OCI-M2 (cell line): ENCODE measurements around the gene CDC42BPG.
A peak's percentile ranks its signal among the peaks of the same experiment; 100 is the strongest.

Source experiments
- DNase-seq: peaks from one replicate; lab custom pipeline; 2025; ENCODE audit not compliant: unreplicated experiment; lab: John Stamatoyannopoulos, UW

Gene CDC42BPG

DNA sequence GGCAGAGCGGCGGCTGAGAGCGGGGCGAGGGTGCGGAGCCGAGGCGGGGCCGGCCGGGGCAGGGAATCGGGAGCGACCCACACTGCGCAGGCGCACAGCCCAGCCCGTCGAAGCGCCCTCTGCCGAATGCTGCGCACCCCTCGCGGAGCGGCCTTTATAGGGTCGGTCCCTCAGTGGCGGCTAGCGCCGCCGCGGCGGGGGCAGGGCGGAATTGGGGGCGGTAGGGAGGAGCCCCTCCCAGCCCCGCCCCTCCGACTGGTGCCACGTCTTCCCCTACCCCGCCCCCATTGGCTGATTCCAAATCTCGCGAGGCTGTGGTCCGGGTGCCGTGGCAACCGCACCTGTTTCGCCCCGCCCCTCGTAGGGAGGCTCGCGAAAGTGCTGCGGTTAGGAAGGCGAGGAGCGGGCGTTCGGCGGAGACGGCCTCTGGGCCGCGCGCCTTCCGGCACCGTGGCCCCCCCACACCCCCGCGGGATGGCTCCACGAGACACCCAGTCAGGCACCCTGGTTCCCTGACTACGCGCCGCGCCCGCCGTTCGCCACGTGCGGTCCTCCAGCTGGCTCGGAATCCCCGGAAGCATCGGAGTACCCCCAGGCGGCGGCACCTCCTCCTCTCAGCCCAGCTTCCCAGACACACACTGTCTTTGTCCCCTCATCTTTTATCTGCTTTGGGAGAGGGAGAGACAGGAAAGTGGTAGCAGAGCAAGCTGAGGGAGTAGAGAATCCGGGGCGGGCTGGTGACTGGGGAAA lies 34.2 kb upstream of the CDC42BPG start, which contains the start of gene EHD1:
TSS of gene EHD1 (minus strand) at position 128 of the 750 bp plus-strand sequence. CDS start 157 bp downstream, outside the sequence.
- peak; percentile 78 for DNase-seq

DNA sequence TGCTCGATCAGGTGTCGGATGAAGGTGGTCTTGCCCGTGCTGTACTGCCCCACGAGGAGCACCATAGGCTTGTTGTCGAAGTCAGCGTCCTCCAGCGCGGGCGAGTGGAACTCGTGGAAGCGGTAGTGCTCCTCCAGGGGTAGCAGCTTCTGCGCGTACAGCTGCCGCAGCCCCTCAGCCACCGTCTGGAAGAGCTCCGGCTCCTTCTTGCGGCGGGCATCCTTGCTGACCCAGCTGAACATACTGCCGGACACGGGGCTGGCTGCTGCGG lies 33.7 kb upstream of the CDC42BPG start:
- no peak for DNase-seq

GRCh38 chr11:64877390-64878222 lies 33.2 kb upstream of the CDC42BPG start:
- no peak for DNase-seq

- DNase-seq = no peak
Observed at GRCh38 chr11:64876835-64877341, 32.4 kb upstream of the CDC42BPG start.

GRCh38 chr11:64876229-64876750 lies 31.8 kb upstream of the CDC42BPG start:
- DNase-seq = no peak

DNA sequence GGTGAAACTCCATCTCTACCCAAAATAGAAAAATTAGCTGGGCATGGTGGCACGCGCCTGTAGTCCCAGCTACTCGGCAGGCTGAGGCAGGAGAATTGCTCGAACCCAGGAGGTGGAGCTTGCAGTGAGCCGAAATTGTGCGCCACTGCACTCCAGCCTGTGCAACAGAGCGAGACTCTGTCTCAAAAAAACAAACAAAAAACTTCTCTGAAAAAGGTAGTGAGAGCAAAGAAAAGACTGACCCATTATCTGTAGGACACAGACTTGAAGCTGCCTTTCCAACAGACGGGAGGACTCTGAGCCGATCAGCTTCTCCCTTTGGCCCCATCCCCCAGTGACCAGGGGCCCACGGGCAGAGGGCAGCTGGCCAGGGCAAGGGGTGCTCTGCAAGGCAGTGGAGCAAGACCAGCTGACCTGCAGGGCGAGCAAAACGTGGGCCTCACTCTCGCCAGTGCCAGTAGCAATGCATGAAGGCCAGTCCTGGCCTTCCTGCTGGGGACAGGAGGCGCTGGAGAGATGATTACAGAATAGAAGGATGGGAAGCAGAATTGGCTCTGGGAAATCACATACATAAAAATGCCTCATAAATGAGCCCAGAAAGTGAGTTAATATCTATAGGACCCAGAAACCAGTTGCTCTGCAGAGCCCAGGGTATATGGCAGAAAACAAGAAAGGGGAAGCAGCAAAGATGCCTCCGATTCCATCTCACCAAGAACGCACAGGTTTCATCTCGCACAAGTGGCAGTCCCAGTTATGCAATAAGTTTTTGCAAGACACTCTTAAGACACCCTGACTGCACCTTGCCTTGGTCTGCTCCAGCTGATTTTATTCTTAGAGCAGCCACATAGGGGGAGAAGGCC lies 31.1 kb upstream of the CDC42BPG start:
- no peak for DNase-seq

GRCh38 chr11:64874308-64875240 lies 30.1 kb upstream of the CDC42BPG start:
- DNase-seq = no peak

- DNase-seq = no peak
Observed at GRCh38 chr11:64872790-64873488, 28.5 kb upstream of the CDC42BPG start.

DNA sequence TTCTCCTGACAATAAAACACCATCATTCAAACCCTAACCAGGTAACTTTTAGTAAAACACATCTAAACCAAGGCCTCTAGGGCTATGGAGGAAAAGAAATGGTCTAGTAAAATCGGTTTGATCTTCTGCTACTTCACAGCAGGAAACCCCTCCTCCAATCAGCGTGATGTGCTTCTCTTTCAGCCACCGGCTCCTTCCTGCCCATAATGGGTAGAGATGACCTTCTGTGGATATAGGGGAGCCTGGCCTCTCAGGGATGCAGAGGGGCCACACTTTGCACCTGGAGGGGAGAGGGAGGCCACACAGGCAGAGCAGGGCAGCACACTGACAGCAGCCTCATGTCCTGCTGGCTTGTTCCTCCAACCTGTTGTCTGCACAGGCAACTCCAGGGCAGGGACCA lies 27.0 kb upstream of the CDC42BPG start:
- no peak for DNase-seq

- DNase-seq = no peak
Observed at GRCh38 chr11:64870893-64871466, 26.5 kb upstream of the CDC42BPG start.

DNA sequence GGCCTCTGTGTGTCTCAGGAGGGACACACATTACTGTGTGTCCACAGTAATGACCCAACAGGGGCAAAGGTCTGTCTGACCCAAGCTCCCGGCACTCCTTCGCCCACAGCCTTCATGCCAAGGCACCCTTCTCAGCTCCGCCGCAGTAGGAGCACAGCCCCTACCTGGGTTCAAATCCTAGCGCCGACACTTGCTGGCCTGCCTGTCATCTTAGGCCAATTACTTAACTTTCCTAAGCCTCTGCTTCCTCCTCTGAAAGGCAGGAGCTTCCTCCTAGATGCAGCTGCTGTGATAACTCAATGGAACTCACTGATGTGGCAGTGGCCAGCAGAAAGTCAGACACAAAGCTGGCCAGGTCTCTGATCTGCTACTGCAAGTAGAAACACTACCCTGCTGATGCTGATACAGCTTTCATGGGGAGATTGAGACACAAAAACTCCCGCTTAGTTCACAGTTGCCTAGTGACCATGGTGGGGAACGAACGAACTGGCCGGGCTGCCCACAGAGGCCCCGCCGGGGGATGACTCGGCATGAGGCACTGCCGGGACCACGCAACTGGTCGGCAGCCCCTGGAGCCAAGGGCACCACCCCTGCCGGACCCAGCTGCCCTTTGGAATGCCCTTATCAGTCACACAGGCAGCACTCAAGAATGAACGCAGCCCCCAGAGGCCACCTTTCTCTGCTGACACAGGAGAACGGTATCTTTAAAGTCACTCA lies 25.9 kb upstream of the CDC42BPG start:
- no peak for DNase-seq

GRCh38 chr11:64869571-64870175 lies 25.2 kb upstream of the CDC42BPG start:
- no peak for DNase-seq

GRCh38 chr11:64868904-64869570 lies 24.6 kb upstream of the CDC42BPG start:
- DNase-seq = no peak

GRCh38 chr11:64867748-64868462 lies 23.5 kb upstream of the CDC42BPG start:
- DNase-seq = no peak

- no peak for DNase-seq
Observed at GRCh38 chr11:64866173-64866491, 21.7 kb upstream of the CDC42BPG start.

GRCh38 chr11:64865286-64866172 lies 21.1 kb upstream of the CDC42BPG start:
- no peak for DNase-seq
